Glutamatergic neuron (in vitro differentiated cells): ENCODE measurements around the gene HDAC4. TPM values are rescaled to one million over a fixed set of nuclear protein-coding genes. Genes with fewer than 3 reads are reported as not detected.
A peak's percentile ranks its signal among the peaks of the same experiment; 100 is the strongest.

ENCODE experiments used
- DNase-seq: peaks from one replicate; pipeline ENCODE4 v3.0.0; 2022
- H3K27ac Mint-ChIP-seq: one replicate; pipeline ENCODE4 v1.8.0; 2020; ENCODE audit warnings: mild to moderate bottlenecking, mixed read lengths, inconsistent platforms; ENCODE audit not compliant: unreplicated experiment
- H3K27me3 Mint-ChIP-seq: one replicate; pipeline ENCODE4 v1.8.0; 2020; ENCODE audit warnings: mild to moderate bottlenecking, moderate library complexity, mixed read lengths, inconsistent platforms; ENCODE audit not compliant: unreplicated experiment
- H3K36me3 Mint-ChIP-seq: one replicate; pipeline ENCODE4 v1.8.0; 2020; ENCODE audit warnings: mild to moderate bottlenecking, mixed read lengths, inconsistent platforms; ENCODE audit not compliant: unreplicated experiment
- H3K4me1 Mint-ChIP-seq: one replicate; pipeline ENCODE4 v1.8.0; 2020; ENCODE audit warnings: mild to moderate bottlenecking, low read depth, mixed read lengths, inconsistent platforms; ENCODE audit not compliant: unreplicated experiment
- H3K4me3 Mint-ChIP-seq: one replicate; pipeline ENCODE4 v1.8.0; 2020; ENCODE audit warnings: mild to moderate bottlenecking, mixed read lengths, inconsistent platforms; ENCODE audit not compliant: unreplicated experiment
- H3K9me3 Mint-ChIP-seq: one replicate; pipeline ENCODE4 v1.8.0; 2020; ENCODE audit warnings: mild to moderate bottlenecking, moderate library complexity, mixed read lengths, inconsistent platforms; ENCODE audit not compliant: unreplicated experiment
- total RNA-seq: library from RNA; stranded (reverse); fragmentation: NEBNext Ultra II Directional; extraction: Animal tissue kit (Norgen Biotek cat#: 25700); gene quantifications from one replicate; pipeline ENCODE4 v1.2.1, GENCODE V29; 2021; ENCODE audit not compliant: unreplicated experiment
- TF ChIP-seq, protein P1 (sequence below): fragments of 200-600 bp; sonication (generic); IDR thresholded peaks from one replicate; pipeline ENCODE4 v1.5.0; 2021; ENCODE audit not compliant: partially characterized antibody, unreplicated experiment

The HDAC4 gene
- total RNA-seq, 1 donor from 2014 or later = 90.6 TPM

DNA sequence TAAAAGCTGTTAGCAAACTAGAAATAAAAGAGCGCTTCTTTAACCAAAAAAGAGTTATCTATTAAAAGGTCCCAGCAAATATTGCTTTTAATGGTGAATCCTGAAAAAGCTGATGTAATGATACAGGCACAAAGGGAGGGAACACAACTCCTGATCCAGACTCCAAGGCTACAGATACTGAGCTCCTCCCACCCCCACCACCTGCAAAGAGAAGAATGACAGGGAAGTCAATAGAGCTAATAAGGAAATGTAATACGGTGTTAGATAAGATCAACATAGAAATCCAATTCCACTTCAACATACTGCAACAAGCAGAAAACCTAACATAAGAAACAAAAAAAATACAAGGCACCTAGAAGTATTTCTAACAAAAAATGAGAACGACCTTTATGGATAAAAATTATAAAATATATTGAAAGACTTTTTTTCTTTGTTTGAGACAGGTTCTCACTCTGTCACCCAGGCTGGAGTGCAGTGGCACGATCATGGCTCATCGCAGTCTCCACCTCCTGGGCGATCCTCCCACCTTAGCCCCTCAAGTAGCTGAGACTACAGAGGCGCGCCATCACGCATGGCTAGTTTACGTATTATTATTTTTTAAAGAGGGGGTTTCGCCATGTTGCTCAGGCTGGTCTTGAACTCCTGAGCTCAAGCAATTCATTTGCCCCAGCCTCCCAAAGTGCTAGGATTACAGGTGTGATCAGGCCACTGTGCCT lies 192.2 kb downstream of the HDAC4 start:
- peaks cover 57% of the 10 kb centered on the region for H3K4me1 Mint-ChIP-seq
- H3K27ac Mint-ChIP-seq = peak overlapping the region; percentile 78
- TF ChIP-seq, protein P1, sequence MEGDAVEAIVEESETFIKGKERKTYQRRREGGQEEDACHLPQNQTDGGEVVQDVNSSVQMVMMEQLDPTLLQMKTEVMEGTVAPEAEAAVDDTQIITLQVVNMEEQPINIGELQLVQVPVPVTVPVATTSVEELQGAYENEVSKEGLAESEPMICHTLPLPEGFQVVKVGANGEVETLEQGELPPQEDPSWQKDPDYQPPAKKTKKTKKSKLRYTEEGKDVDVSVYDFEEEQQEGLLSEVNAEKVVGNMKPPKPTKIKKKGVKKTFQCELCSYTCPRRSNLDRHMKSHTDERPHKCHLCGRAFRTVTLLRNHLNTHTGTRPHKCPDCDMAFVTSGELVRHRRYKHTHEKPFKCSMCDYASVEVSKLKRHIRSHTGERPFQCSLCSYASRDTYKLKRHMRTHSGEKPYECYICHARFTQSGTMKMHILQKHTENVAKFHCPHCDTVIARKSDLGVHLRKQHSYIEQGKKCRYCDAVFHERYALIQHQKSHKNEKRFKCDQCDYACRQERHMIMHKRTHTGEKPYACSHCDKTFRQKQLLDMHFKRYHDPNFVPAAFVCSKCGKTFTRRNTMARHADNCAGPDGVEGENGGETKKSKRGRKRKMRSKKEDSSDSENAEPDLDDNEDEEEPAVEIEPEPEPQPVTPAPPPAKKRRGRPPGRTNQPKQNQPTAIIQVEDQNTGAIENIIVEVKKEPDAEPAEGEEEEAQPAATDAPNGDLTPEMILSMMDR = no peak
- H3K9me3 Mint-ChIP-seq = peaks cover 9% of the 10 kb centered on the region
- H3K36me3 Mint-ChIP-seq = no peaks in the 10 kb centered on the region
- DNase-seq = peak; percentile 6
- H3K27me3 Mint-ChIP-seq = peaks cover 10% of the 10 kb centered on the region
- no peak overlapping the region for H3K4me3 Mint-ChIP-seq

DNA sequence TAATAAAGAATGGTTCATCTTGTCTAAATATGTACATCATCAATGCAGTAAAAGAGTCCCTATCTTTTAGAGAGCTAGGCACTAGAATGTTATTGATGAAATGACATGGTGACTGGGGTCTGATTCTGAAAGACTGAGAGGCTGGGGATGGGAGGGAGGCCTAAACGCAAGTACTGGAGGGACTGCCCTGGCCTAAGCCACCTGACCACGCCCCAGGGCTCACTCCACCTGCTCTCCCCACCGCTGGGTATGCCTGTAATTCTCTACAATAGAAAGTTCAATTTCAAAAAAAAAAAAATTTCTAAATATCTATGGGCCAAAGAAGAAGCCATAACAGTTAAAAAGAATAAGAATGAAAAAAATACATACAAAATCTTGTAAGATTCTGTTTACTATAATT lies 194.0 kb downstream of the HDAC4 start:
- TF ChIP-seq, protein P1 = no peak
- Mint-ChIP-seq H3K4me1 (peaks cover 56% of the 10 kb centered on the region), H3K27me3 (peaks cover 4% of the 10 kb centered on the region), H3K9me3 (peaks cover 1% of the 10 kb centered on the region), H3K36me3 (no peaks in the 10 kb centered on the region), H3K4me3 (no peak overlapping the region), H3K27ac (no peak overlapping the region)
- DNase-seq = peak; percentile 11

DNA sequence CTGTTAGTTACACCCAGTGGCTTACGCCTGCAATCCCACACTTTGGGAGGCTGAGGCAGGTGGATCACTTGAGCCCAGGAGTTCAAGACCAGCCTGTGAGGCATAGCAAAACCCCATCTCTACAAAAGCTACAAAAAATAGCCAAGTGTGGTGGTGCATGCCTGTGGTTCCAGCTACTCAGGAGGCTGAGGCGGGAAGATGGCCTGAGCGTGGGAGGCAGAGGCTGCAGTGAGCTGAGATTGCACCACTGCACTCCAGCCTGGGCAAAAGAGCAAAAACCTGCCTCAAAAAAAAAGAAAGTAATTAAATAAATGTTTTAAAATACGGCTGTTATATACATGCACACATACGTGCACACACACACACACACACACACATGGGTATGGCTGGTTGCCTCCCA lies 194.8 kb downstream of the HDAC4 start:
- Mint-ChIP-seq H3K27ac (no peak overlapping the region), H3K4me1 (peaks cover 51% of the 10 kb centered on the region), H3K4me3 (no peak overlapping the region), H3K9me3 (peaks cover 1% of the 10 kb centered on the region), H3K27me3 (peaks cover 2% of the 10 kb centered on the region), H3K36me3 (no peaks in the 10 kb centered on the region)
- TF ChIP-seq, protein P1 = no peak
- DNase-seq = no peak

DNA sequence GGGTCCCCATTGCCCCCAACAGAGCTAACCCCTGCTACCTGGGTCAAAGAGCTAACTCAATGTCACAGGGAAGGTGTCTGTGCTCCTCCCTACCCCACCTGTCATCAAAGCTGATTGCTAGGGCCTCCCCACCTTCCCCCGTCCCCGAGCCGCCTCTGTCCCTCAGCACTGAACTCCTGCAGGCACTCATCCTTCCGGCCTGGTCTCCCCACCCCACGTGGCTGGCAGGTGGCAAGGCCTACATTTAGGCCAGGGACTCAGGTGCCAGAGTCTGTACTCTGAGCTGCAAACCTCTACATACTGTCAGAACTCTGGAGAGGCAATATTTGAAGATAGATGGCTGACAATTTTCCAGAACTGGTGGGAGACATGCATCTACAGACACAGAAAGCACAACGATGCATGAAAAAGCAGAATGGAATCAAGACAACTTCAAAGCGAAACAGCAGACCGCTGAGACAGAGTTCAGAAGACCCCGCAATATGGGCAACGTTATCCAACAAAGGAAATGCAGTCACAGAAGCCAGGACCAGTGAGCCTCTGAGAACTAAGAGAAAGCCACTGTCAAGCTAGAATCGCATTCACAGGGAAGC lies 195.8 kb downstream of the HDAC4 start:
- Mint-ChIP-seq H3K9me3 (no peaks in the 10 kb centered on the region), H3K4me1 (peaks cover 56% of the 10 kb centered on the region)

More for the DNA sequence above, 195.8 kb downstream of the HDAC4 start:
- peaks cover 2% of the 10 kb centered on the region for H3K27me3 Mint-ChIP-seq
- H3K36me3 Mint-ChIP-seq = no peaks in the 10 kb centered on the region
- H3K27ac Mint-ChIP-seq = peak overlapping the region; percentile 4
- peak; percentile 12 for DNase-seq
- TF ChIP-seq, protein P1 = no peak
- H3K4me3 Mint-ChIP-seq = no peak overlapping the region
